ENCODE measurements around the gene ZBTB17. TPM values are rescaled to one million over a fixed set of nuclear protein-coding genes. Genes with fewer than 3 reads are reported as not detected.

ZBTB17 gene
- total and polyA plus RNA-seq, 2 of the 8 experiments (the other 6 are each of a cell fraction or from before 2014, with no cell fraction given): 24.7 to 36.2 TPM

DNA sequence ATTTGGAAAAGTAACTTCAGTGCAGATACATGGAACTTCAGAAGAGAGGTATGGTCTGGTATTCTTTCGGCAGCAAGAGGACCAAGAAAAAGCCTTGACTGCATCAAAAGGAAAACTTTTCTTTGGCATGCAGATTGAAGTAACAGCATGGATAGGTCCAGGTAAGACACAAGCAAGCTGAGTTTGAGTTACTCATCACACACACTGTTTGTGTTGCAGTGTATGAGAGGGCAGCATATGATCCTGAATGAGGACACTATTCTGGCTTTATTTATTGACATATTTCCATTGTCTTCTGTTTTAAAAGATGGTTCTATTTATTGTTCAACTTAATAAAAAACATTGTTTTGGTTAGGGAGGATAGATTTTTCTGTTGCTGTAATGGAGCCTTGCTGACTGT is 64.8 kb downstream of the ZBTB17 start (continued):
- TF ChIP-seq SIN3A (conservative IDR thresholded peaks at IDR 0.05 in 1 of 2, IDR thresholded peaks at IDR 0.05 in 1 of 2; ENCODE audit: low read depth in 1 of 2, low read length in 2 of 2): no peak
- no peak for TF ChIP-seq BCL11A (IDR thresholded peaks at IDR 0.05; ENCODE audit: low read depth in 2 of 2, low read length in 2 of 2)
- TF ChIP-seq POU5F1 (IDR thresholded peaks at IDR 0.05; ENCODE audit: low read depth, low read length): no peak
- no peak for TF ChIP-seq SP1 (IDR thresholded peaks at IDR 0.05; ENCODE audit: low read depth, low read length)
- TF ChIP-seq, protein P1, sequence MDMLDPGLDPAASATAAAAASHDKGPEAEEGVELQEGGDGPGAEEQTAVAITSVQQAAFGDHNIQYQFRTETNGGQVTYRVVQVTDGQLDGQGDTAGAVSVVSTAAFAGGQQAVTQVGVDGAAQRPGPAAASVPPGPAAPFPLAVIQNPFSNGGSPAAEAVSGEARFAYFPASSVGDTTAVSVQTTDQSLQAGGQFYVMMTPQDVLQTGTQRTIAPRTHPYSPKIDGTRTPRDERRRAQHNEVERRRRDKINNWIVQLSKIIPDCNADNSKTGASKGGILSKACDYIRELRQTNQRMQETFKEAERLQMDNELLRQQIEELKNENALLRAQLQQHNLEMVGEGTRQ (IDR thresholded peaks at IDR 0.05; ENCODE audit: low read length): no peak
- no peak for TF ChIP-seq CBX8 (IDR thresholded peaks at IDR 0.05; ENCODE audit: borderline replicate concordance, low read depth, low read length)

Measured in H1 (cell line).